IPS-18c (cell line): Measurements from ENCODE around the gene PKNOX1.
"Not testable (repeated sequence)": the region's sequence is repeated elsewhere in the genome, so short reads cannot be mapped to it uniquely, and the experiment has no call there.

Experiments
- H3K4me3 ChIP-seq: 2 replicates; pipeline ENCODE4 v1.7.0; 2013; ENCODE audit warnings: low read depth, mild to moderate bottlenecking, low read length, moderate library complexity; ENCODE audit not compliant: insufficient read depth
- H3K9me3 ChIP-seq: one replicate; pipeline ENCODE4 v1.6.1; 2013; ENCODE audit warnings: mild to moderate bottlenecking, low read length, moderate library complexity; ENCODE audit not compliant: control insufficient read depth, insufficient read depth

The PKNOX1 gene

DNA sequence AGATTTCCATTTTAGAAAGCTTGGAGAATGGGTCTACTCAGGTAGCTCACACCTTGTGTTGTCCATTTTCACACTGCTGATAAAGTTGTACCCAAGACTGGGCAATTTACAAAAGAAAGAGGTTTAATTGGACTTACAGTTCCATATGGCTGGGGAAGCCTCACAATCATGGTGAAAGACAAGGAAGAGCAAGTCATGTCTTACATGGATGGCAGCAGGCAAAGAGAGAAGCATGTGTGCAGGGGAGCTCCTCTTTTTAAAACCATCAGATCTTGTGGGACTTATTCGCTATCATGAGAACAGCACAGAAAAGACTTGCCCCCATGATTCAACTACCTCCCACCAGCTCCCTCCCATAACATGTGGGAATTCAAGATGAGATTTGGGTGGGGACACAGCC lies 23.6 kb downstream of the PKNOX1 start:
- not testable (repeated sequence) for H3K4me3 ChIP-seq, H3K9me3 ChIP-seq

GRCh38 chr21:42999152-42999551 lies 24.8 kb downstream of the PKNOX1 start:
- not testable (repeated sequence) for H3K9me3 ChIP-seq, H3K4me3 ChIP-seq

DNA sequence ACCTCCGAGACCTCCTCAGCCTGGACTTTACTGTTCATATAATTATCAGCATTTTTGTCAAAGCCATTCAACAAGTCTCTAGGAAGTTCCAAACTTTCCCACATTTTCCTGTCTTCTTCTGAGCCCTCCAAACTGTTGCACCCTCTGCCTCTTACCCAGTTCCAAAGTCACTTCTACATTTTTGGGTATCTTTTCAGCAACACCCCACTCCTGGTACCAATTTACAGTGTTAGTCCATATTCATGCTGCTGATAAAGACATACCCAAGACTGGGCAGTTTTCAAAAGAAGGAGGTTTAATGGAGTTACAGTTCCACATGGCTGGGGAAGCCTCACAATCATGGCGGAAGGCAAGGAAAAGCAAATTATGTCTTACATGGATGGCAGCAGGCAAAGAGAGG lies 25.7 kb downstream of the PKNOX1 start:
- H3K9me3 ChIP-seq, H3K4me3 ChIP-seq: not testable (repeated sequence)

DNA sequence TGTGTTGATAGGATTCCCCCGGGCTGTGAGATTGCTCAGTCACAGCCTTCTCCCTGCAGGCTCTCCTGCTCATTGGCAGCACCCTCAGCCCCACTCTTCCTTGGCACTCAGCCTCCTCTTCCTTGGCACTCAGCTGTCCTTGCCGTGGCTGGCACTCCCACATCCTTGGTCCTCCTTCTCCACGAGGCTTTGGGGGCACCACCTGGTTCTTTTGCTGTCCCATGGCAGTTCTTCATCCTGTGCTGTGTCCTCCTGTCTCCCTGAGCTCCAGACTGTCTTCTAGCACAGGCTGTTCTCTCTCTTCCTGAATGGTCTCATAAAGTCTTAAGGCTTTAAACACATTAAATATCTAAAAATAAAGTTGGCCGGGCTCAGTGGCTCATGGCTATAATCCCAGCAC lies 27.0 kb downstream of the PKNOX1 start:
- no peak overlapping the region for H3K4me3 ChIP-seq
- H3K9me3 ChIP-seq: peaks cover 8% of the 10 kb centered on the region

GRCh38 chr21:43004926-43005325 lies 30.6 kb downstream of the PKNOX1 start:
- Histone ChIP-seq H3K4me3 (no peak overlapping the region), H3K9me3 (peaks cover 5% of the 10 kb centered on the region)

GRCh38 chr21:43005635-43006034 lies 31.3 kb downstream of the PKNOX1 start:
- H3K9me3 ChIP-seq: peaks cover under 1% of the 10 kb centered on the region
- no peak overlapping the region for H3K4me3 ChIP-seq

- not testable (repeated sequence) for H3K9me3 ChIP-seq, H3K4me3 ChIP-seq
Measured at GRCh38 chr21:43006051-43006873, 31.9 kb downstream of the PKNOX1 start.

GRCh38 chr21:43006874-43007208 lies 32.5 kb downstream of the PKNOX1 start:
- no peaks in the 10 kb centered on the region for H3K9me3 ChIP-seq
- no peak overlapping the region for H3K4me3 ChIP-seq

DNA sequence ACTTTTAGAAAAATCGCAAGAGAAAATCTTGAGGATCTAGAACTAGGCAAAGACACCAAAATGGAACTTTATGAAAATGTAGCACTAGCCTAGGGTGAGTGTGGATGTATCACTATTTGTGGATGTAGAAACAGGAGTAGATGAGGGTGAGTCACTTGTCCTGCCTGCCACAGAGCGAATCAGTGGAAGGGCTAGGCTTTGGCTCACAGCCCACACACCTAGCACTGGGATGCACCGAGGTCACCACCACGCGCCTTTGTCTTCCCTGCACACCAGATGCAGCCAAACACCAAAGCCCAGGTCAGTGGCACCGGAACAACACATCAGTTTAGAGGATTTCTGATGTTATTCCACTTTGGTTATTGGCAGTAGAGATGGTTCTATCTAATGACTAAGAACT lies 38.2 kb downstream of the PKNOX1 start:
- H3K4me3 ChIP-seq: no peak overlapping the region

DNA sequence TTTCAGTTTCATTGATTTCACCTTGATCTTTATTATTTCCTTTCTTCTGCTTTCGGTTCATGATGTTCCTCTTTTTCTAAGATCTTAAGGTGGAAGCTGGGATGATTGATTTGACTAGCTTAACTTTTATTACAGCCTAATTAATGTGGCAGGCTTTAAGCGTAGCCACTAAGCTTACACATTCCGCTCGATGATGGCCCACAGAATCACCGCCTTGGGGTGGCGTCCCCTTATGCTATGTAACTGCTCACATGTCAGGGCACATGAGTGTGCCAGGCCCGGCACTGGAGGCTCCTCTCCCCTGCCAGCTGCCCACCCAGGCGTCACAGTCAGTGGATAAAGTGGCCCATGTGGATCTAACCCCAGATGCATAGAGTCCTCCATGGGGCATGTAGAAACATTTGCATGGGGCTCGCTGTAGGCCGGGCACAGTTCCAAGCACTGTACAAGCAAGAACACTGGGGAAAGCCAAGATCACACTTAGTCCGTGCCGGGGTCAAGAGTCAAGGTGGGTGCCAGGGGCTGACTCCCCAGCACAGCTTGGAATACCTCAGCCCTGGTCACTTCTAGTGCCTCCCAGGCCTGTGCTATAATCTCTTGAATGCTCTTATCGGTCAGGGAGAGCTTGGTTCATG lies 41.7 kb downstream of the PKNOX1 start:
- no peak overlapping the region for H3K4me3 ChIP-seq
- no peaks in the 10 kb centered on the region for H3K9me3 ChIP-seq

More for the DNA sequence above, 38.2 kb downstream of the PKNOX1 start:
- H3K9me3 ChIP-seq: no peaks in the 10 kb centered on the region

- Histone ChIP-seq H3K9me3 (no peaks in the 10 kb centered on the region), H3K4me3 (no peak overlapping the region)
Measured at GRCh38 chr21:43016728-43017127, 42.4 kb downstream of the PKNOX1 start.

DNA sequence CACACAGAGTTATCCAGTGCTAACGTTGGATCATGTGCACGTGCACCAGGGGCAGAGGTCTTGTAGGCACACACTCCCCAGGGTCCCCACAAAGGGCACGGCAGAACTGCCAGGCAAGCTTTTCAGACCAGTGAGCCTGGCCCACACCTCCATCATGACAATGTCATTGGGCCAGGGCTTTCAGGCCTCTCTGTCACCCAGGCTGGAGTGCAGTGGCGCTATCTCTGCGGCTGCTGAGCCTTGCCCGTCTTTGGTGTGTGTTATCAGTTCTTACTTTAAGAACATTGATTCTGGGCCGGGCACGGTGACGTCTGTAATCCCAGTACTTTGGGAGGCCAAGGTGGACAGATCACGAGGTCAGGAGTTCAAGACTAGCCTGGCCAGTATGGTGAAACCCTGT lies 44.2 kb downstream of the PKNOX1 start:
- Histone ChIP-seq H3K4me3 (no peak overlapping the region), H3K9me3 (no peaks in the 10 kb centered on the region)

- no peak overlapping the region for H3K4me3 ChIP-seq
Measured at GRCh38 chr21:43020177-43020576, 45.8 kb downstream of the PKNOX1 start.

DNA sequence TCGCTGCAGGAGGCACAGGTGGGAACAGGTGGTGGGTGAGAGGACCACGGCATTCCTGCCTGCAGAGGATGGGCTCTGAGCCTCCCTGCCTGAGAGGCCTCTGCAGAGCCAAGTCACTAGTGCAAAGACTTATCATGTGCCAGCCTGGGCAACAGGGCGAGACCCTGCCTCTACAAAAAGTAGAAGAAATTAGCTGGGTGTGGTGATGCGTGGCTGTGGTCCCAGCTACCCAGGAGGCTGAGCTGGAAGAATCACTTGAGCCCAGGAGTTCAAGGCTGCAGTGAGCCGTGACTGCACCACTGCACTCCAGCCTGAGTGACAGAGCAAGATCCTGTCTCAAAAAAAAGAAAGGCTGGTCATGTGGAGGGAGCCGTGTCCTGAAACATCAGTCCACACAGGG lies 46.4 kb downstream of the PKNOX1 start:
- H3K4me3 ChIP-seq: no peak overlapping the region
- no peaks in the 10 kb centered on the region for H3K9me3 ChIP-seq

More at GRCh38 chr21:43020177-43020576, 45.8 kb downstream of the PKNOX1 start:
- no peaks in the 10 kb centered on the region for H3K9me3 ChIP-seq

GRCh38 chr21:43021191-43021590 lies 46.8 kb downstream of the PKNOX1 start:
- H3K4me3 ChIP-seq: no peak overlapping the region

GRCh38 chr21:43021756-43022600 lies 47.6 kb downstream of the PKNOX1 start:
- Histone ChIP-seq H3K9me3 (no peaks in the 10 kb centered on the region), H3K4me3 (no peak overlapping the region)

More at GRCh38 chr21:43021191-43021590, 46.8 kb downstream of the PKNOX1 start:
- no peaks in the 10 kb centered on the region for H3K9me3 ChIP-seq

- no peak overlapping the region for H3K4me3 ChIP-seq
Measured at GRCh38 chr21:43023175-43023574, 48.8 kb downstream of the PKNOX1 start.

More at GRCh38 chr21:43023175-43023574, 48.8 kb downstream of the PKNOX1 start:
- no peaks in the 10 kb centered on the region for H3K9me3 ChIP-seq
